ENCODE data around the gene OVCA2. TPM values are rescaled to one million over a fixed set of nuclear protein-coding genes. Genes with fewer than 3 reads are reported as not detected.

OVCA2 gene
- total RNA-seq, 1 experiment from 2014 or later = 24.6 TPM

DNA sequence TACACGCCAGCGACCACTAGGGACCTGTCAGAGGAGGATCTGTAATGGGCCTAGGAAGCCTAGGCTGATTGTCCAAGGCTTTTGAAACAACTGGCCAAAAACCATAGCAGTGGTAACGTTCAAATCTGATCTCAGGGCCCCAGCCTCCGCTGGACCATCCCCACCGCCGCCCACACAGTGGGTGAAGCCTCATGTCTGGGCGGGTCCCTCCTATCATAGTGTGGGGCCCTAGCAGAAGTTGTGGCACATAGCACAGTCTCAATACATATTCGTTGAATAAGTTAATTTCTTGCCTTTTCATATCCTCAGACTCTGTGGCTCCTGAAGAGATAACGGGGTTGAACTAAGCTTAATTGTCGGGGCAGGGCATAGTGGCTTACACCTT lies 11.1 kb upstream of the OVCA2 start:
- no peak overlapping the region for H3K4ac ChIP-seq (ENCODE audit: low read depth, low read length)
- H3K56ac ChIP-seq (ENCODE audit: insufficient read length, low read depth, low read length) = no peak overlapping the region
- Mint-ChIP-seq H3K9me3 (peaks cover 5 to 6% of the 10 kb centered on the region in 2 experiments; a peak in 4 of 5 replicates), H3K27ac (no peak overlapping the region), H3K4me3 (peak overlapping the region; percentile 94 to 97), H3K27me3 (ENCODE audit: low read depth) (peaks cover 41% of the 10 kb centered on the region), H3K36me3 (ENCODE audit: insufficient read depth in 1 of 3, low read depth in 3 of 3) (no peaks in the 10 kb centered on the region; a peak in 2 of 7 replicates), H3K4me1 (peaks cover 12 to 31% of the 10 kb centered on the region in 2 experiments)
- H2BK20ac ChIP-seq (ENCODE audit: low read depth, low read length, poor library complexity, severe bottlenecking) = no peak overlapping the region
- H3K27ac ChIP-seq (ENCODE audit: insufficient read length, low read depth, low read length) = no peak overlapping the region
- no peak overlapping the region for H3K23ac ChIP-seq (ENCODE audit: insufficient read length, low read depth, low read length)
- no peak overlapping the region for H2BK15ac ChIP-seq (ENCODE audit: low read depth, low read length)
- H3K4me2 ChIP-seq (ENCODE audit: insufficient read depth, insufficient read length, low read length) = peak overlapping the region; percentile 76
- H2BK12ac ChIP-seq (ENCODE audit: insufficient read length, low read depth, low read length) = no peak overlapping the region
- H3K23me2 ChIP-seq (ENCODE audit: insufficient read length, low read depth, low read length, poor library complexity, severe bottlenecking) = peaks cover 3% of the 10 kb centered on the region
- H3K27me3 ChIP-seq (ENCODE audit: insufficient read depth, low read length) = peaks cover 32% of the 10 kb centered on the region
- peak; percentile 89 for DNase-seq
- TF ChIP-seq, protein P1, sequence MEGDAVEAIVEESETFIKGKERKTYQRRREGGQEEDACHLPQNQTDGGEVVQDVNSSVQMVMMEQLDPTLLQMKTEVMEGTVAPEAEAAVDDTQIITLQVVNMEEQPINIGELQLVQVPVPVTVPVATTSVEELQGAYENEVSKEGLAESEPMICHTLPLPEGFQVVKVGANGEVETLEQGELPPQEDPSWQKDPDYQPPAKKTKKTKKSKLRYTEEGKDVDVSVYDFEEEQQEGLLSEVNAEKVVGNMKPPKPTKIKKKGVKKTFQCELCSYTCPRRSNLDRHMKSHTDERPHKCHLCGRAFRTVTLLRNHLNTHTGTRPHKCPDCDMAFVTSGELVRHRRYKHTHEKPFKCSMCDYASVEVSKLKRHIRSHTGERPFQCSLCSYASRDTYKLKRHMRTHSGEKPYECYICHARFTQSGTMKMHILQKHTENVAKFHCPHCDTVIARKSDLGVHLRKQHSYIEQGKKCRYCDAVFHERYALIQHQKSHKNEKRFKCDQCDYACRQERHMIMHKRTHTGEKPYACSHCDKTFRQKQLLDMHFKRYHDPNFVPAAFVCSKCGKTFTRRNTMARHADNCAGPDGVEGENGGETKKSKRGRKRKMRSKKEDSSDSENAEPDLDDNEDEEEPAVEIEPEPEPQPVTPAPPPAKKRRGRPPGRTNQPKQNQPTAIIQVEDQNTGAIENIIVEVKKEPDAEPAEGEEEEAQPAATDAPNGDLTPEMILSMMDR (conservative IDR thresholded peaks at IDR 0.05) = peak; percentile 72
- no peak overlapping the region for H2BK120ac ChIP-seq (ENCODE audit: low read depth, low read length, poor library complexity, severe bottlenecking)
- no peak overlapping the region for H3T11ph ChIP-seq (ENCODE audit: low read length)
- no CpG with 5 or more reads among the region's 10 CpGs for WGBS (ENCODE audit: extremely low coverage, insufficient read length, low lambda C conversion rate)
- H3K9me3 ChIP-seq (ENCODE audit: control insufficient read depth, low read depth, low read length) = no peaks in the 10 kb centered on the region
- H4K20me1 ChIP-seq (ENCODE audit: control insufficient read depth, insufficient read depth, insufficient read length) = no peaks in the 10 kb centered on the region
- no peaks in the 10 kb centered on the region for H3K4me1 ChIP-seq (ENCODE audit: insufficient read depth, low read length)
- no peak overlapping the region for H2AFZ ChIP-seq (ENCODE audit: low read length)
- H3K79me1 ChIP-seq (ENCODE audit: insufficient read depth, low read depth, low read length, poor library complexity, severe bottlenecking) = no peaks in the 10 kb centered on the region
- no peak overlapping the region for H3K14ac ChIP-seq (ENCODE audit: insufficient read depth, low read length)
- no peaks in the 10 kb centered on the region for H3K79me2 ChIP-seq (ENCODE audit: insufficient read depth, low read length)
- H4K91ac ChIP-seq (ENCODE audit: insufficient read length, low read depth, low read length) = no peak overlapping the region
- H2BK5ac ChIP-seq (ENCODE audit: insufficient read length, low read length) = no peak overlapping the region
- H2AK5ac ChIP-seq (ENCODE audit: insufficient read length, low read length) = no peak overlapping the region
- no peak overlapping the region for H4K5ac ChIP-seq (ENCODE audit: insufficient read length, low read depth, low read length)
- no peak overlapping the region for H3K9ac ChIP-seq (ENCODE audit: extremely low read depth, insufficient read length, low read length)
- no peak overlapping the region for H4K8ac ChIP-seq (replicated peaks; ENCODE audit: insufficient read length, low read depth, low read length)
- H3K18ac ChIP-seq (ENCODE audit: insufficient read length, low read depth, low read length) = no peak overlapping the region

Measured in H9 (cell line).